Effector memory CD8-positive, alpha-beta T cell (primary cell): Measurements from ENCODE around the gene KCNA5.

Experiments used
- ATAC-seq: fragments of 150-1000 bp; cut with Tn5 transposase; replicated peaks from 2 replicates; pipeline ENCODE4 v1.10.0; 2021; ENCODE audit warnings: mild to moderate bottlenecking, moderate library complexity
- DNase-seq, 3 experiments: peaks; one replicate each; pipeline ENCODE4 v3.0.0; 2021
- H3K27ac Mint-ChIP-seq, 2 donors: one replicate each; pipeline ENCODE4 v1.8.0; 2022; ENCODE audit warnings: mild to moderate bottlenecking in 2 of 2, mixed read lengths in 2 of 2, moderate library complexity in 2 of 2
- H3K27me3 Mint-ChIP-seq, 2 donors: one replicate each; pipeline ENCODE4 v1.8.0; 2022; ENCODE audit warnings: mixed read lengths in 2 of 2
- H3K36me3 Mint-ChIP-seq: one replicate; pipeline ENCODE4 v1.8.0; 2022; ENCODE audit warnings: mild to moderate bottlenecking, moderate library complexity, mixed read lengths; ENCODE audit not compliant: insufficient read depth
- H3K4me1 Mint-ChIP-seq, 2 donors: one replicate each; pipeline ENCODE4 v1.8.0; 2022; ENCODE audit warnings: low read depth in 2 of 2, mixed read lengths in 2 of 2
- H3K4me3 Mint-ChIP-seq, 2 donors: one replicate each; pipeline ENCODE4 v1.8.0; 2022; ENCODE audit warnings: mild to moderate bottlenecking in 2 of 2, mixed read lengths in 2 of 2, moderate library complexity in 2 of 2
- H3K9me3 Mint-ChIP-seq, 2 donors: one replicate each; pipeline ENCODE4 v1.8.0; 2022; ENCODE audit warnings: mixed read lengths in 2 of 2
- total RNA-seq, 9 experiments: gene quantifications; one replicate each; lab custom pipeline; 2026; lab: John Stamatoyannopoulos, UW

Gene KCNA5
- total RNA-seq = 0 to 0.06 (median 0) reads per million in 9 experiments

- peaks cover 34 to 73% of the 10 kb centered on the region in 2 donors for H3K27me3 Mint-ChIP-seq
- H3K4me1 Mint-ChIP-seq = no peaks in the 10 kb centered on the region
- no peak within 1 kb of the TSS for H3K27ac Mint-ChIP-seq
- peaks cover 0 to 7% of the 10 kb centered on the region in 2 donors for H3K9me3 Mint-ChIP-seq
- H3K36me3 Mint-ChIP-seq = no peaks in the 10 kb centered on the region
- ATAC-seq (no peak), DNase-seq (no peak)
- H3K4me3 Mint-ChIP-seq = no peak within 1 kb of the TSS
Observed at GRCh38 chr12:5043589-5044419, at the start of gene KCNA5. KCNA5 (plus strand) TSS chr12:5043879; CDS start chr12:5044148, 269 bp downstream.

DNA sequence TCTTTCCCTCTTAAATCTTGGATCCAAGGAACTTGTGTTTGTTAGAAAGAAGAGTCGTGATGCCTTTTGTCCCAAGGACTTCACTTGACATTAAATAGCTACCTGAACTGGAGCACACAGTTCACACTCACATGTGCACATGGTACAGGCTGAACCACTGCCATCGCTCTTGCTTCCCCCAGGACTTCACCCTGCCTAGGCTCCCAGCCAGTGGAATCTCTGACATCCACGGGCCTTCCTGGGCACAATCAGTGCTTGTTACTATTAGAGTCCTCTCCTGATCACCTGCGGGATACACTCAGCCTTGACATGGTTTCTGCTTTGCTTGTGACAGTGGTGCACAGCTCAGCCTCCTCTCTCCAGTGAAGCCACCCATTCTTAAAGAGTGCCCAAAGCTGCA lies 49.1 kb upstream of the KCNA5 start:
- peaks cover 36 to 77% of the 10 kb centered on the region in 2 donors for H3K27me3 Mint-ChIP-seq
- ATAC-seq = no peak
- no peaks in the 10 kb centered on the region for H3K4me1 Mint-ChIP-seq
- H3K4me3 Mint-ChIP-seq = no peak overlapping the region
- no peak for DNase-seq
- no peaks in the 10 kb centered on the region for H3K36me3 Mint-ChIP-seq
- no peaks in the 10 kb centered on the region for H3K9me3 Mint-ChIP-seq
- H3K27ac Mint-ChIP-seq = no peak overlapping the region

GRCh38 chr12:4996714-4997113 lies 47.0 kb upstream of the KCNA5 start:
- DNase-seq = no peak
- Mint-ChIP-seq H3K36me3 (no peaks in the 10 kb centered on the region), H3K27me3 (peaks cover 36 to 87% of the 10 kb centered on the region in 2 donors), H3K4me1 (no peaks in the 10 kb centered on the region), H3K27ac (no peak overlapping the region), H3K9me3 (no peaks in the 10 kb centered on the region), H3K4me3 (no peak overlapping the region)
- no peak for ATAC-seq

DNA sequence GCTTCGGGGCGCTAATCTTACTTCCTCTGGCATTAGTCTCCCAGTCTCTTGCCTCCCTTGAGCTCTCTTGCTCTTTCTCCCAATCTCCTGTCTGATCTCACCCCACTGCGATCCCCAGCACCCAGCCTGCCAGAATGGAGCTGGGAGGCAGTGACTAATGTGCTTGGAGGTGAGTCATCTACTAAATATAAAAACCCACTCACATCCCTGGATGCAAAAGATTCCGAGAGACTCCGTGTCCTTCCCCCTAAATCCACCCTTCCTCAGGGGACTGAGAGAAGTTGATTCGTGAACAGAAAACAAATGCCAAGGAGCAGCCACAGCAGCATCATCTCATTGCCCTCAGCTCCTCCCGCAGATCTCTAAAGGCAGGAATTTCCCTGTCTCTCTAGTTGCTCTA lies 45.7 kb upstream of the KCNA5 start:
- no peaks in the 10 kb centered on the region for H3K4me1 Mint-ChIP-seq
- no peak overlapping the region for H3K4me3 Mint-ChIP-seq
- ATAC-seq (no peak), DNase-seq (no peak)
- peaks cover 36 to 87% of the 10 kb centered on the region in 2 donors for H3K27me3 Mint-ChIP-seq
- no peaks in the 10 kb centered on the region for H3K36me3 Mint-ChIP-seq
- H3K9me3 Mint-ChIP-seq = no peaks in the 10 kb centered on the region
- no peak overlapping the region for H3K27ac Mint-ChIP-seq

DNA sequence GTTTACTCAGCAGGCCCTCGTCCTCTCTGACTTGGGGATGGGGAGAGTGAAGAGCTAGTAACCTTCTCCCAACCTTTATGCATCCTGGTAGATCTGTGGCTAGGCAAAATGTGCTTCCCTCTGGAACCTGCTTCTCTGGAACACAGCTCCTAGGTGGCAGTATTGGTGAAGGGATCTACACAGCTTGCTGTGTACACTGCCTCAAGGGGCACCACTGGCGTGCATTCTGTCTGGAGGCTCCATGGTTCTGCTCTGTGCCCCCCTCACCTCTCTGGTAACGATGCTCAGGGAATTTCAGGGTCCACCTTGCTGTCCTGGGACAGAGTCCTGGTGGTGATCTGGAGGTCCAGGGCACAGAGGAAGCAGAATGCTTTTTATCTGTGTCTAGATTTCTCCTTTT lies 43.5 kb upstream of the KCNA5 start:
- H3K4me1 Mint-ChIP-seq = no peaks in the 10 kb centered on the region
- peaks cover 38 to 77% of the 10 kb centered on the region in 2 donors for H3K27me3 Mint-ChIP-seq
- no peak overlapping the region for H3K4me3 Mint-ChIP-seq
- no peak overlapping the region for H3K27ac Mint-ChIP-seq
- DNase-seq (no peak), ATAC-seq (no peak)
- no peaks in the 10 kb centered on the region for H3K36me3 Mint-ChIP-seq
- H3K9me3 Mint-ChIP-seq = no peaks in the 10 kb centered on the region

GRCh38 chr12:5000658-5001385 lies 42.9 kb upstream of the KCNA5 start:
- Mint-ChIP-seq H3K36me3 (no peaks in the 10 kb centered on the region), H3K27ac (no peak overlapping the region), H3K4me3 (no peak overlapping the region), H3K4me1 (no peaks in the 10 kb centered on the region), H3K9me3 (no peaks in the 10 kb centered on the region), H3K27me3 (peaks cover 36 to 72% of the 10 kb centered on the region in 2 donors)
- DNase-seq (no peak), ATAC-seq (no peak)

GRCh38 chr12:5003025-5003666 lies 40.5 kb upstream of the KCNA5 start:
- H3K27me3 Mint-ChIP-seq = peaks cover 26 to 60% of the 10 kb centered on the region in 2 donors
- H3K36me3 Mint-ChIP-seq = no peaks in the 10 kb centered on the region
- no peaks in the 10 kb centered on the region for H3K9me3 Mint-ChIP-seq
- ATAC-seq = peak; percentile 58
- no peak overlapping the region for H3K27ac Mint-ChIP-seq
- no peak overlapping the region for H3K4me3 Mint-ChIP-seq
- no peaks in the 10 kb centered on the region for H3K4me1 Mint-ChIP-seq
- DNase-seq = peak; percentile 4 to 7 (median 5)

DNA sequence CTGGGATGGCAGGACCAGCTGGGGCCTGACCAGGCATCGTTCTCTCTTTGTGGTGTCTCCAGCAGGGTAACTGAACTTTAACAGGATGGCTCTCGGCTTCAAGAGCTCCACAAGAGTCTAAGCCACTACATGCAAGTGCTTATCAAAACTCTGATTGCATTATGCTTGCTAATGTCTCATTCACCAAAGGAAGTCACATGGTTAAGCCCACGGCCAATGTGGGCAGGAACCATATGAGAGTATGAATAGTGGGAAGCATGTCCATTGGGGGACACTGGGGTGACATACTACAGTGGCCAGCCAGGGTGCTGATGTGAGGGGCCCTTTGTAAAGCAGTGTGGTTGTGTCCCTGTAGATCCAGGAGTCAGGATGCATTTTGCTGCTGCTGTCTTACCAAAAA lies 35.0 kb upstream of the KCNA5 start:
- DNase-seq (no peak), ATAC-seq (no peak)
- H3K36me3 Mint-ChIP-seq = no peaks in the 10 kb centered on the region
- H3K4me1 Mint-ChIP-seq = no peaks in the 10 kb centered on the region
- H3K9me3 Mint-ChIP-seq = no peaks in the 10 kb centered on the region
- H3K27ac Mint-ChIP-seq = no peak overlapping the region
- no peak overlapping the region for H3K4me3 Mint-ChIP-seq
- H3K27me3 Mint-ChIP-seq = peaks cover 40 to 46% of the 10 kb centered on the region in 2 donors

DNA sequence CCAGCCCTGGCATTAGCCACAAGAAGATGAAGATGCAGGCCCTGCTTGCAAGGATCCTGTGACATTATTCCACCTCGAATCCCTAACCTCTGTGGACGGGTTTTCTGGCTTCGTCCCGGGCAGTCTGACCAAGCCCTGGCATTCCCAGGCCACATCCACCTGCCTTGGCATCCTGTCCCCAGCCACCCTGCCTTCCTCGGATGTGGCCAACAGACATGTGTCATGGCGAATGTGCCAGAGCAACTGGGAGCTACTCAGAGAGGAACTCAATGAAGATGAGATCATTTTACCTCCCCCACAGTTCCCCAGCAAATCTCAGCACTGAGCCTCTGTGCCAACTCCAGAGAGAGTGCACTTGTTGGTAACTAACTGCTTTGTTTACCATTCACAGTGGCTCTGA lies 33.5 kb upstream of the KCNA5 start:
- H3K36me3 Mint-ChIP-seq = no peaks in the 10 kb centered on the region
- no peak for DNase-seq
- H3K27me3 Mint-ChIP-seq = peaks cover 38 to 54% of the 10 kb centered on the region in 2 donors
- no peak for ATAC-seq
- no peaks in the 10 kb centered on the region for H3K4me1 Mint-ChIP-seq
- no peak overlapping the region for H3K27ac Mint-ChIP-seq
- H3K9me3 Mint-ChIP-seq = no peaks in the 10 kb centered on the region
- H3K4me3 Mint-ChIP-seq = no peak overlapping the region

DNA sequence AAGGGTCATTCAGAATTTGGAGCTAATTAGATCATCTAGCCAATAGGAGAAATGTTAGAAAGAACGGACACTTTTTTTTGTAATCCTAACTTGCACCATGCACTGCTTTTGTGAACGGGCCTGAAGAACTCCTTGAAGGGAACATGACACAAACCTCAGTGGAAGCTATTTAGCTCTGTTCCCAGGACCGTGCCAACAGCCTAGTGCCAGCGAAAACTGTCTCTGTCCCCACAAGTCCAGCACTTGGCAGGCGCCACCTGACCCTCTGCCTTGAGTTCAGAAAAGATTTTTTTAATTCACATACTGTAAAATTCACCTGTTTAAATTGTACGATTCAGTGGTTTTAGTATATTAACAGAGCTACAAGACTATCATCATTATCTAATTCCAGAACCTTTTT lies 31.3 kb upstream of the KCNA5 start:
- Mint-ChIP-seq H3K27ac (no peak overlapping the region), H3K27me3 (peaks cover 42 to 66% of the 10 kb centered on the region in 2 donors), H3K4me3 (no peak overlapping the region), H3K9me3 (no peaks in the 10 kb centered on the region), H3K36me3 (no peaks in the 10 kb centered on the region), H3K4me1 (no peaks in the 10 kb centered on the region)
- no peak for ATAC-seq
- DNase-seq = no peak

- Mint-ChIP-seq H3K36me3 (no peaks in the 10 kb centered on the region), H3K9me3 (no peaks in the 10 kb centered on the region), H3K4me3 (no peak overlapping the region), H3K27ac (no peak overlapping the region), H3K27me3 (peaks cover 44 to 75% of the 10 kb centered on the region in 2 donors), H3K4me1 (no peaks in the 10 kb centered on the region)
- ATAC-seq (no peak), DNase-seq (no peak)
Observed at GRCh38 chr12:5013266-5013730, 30.4 kb upstream of the KCNA5 start.

DNA sequence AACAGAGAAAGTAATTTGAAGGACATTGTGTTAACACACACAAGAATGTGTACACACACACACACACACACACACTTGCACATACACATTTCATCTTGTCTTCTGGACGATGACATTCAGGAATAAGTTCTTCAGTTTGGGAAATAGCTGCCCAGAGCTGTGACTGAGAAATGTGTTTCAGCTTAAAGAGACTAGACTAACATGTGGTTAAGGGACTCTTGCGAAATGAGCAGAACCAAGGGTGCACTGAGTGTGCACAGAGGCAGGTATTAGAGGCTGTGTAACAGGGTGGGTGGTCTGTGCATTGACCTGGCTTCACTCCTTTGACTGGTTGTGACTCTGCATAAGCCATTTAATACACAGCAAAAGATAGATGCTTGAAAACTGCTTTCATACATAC lies 29.4 kb upstream of the KCNA5 start:
- ATAC-seq (no peak), DNase-seq (no peak)
- Mint-ChIP-seq H3K9me3 (no peaks in the 10 kb centered on the region), H3K27me3 (peaks cover 44 to 73% of the 10 kb centered on the region in 2 donors), H3K4me1 (no peaks in the 10 kb centered on the region), H3K27ac (no peak overlapping the region), H3K4me3 (no peak overlapping the region), H3K36me3 (no peaks in the 10 kb centered on the region)

GRCh38 chr12:5015711-5016492 lies 27.8 kb upstream of the KCNA5 start:
- Mint-ChIP-seq H3K4me1 (no peaks in the 10 kb centered on the region), H3K27me3 (peaks cover 46 to 73% of the 10 kb centered on the region in 2 donors), H3K36me3 (no peaks in the 10 kb centered on the region), H3K9me3 (no peaks in the 10 kb centered on the region), H3K27ac (no peak overlapping the region), H3K4me3 (no peak overlapping the region)
- DNase-seq (no peak), ATAC-seq (no peak)
